HAP-1 (cell line): ENCODE data around the gene IGSF5.

ENCODE experiments used
- DNase-seq, 2 experiments: peaks; one replicate each; pipeline ENCODE4 v3.0.0-alpha.2; 2016 to 2020; ENCODE audit warnings: low spot score in 2 of 2
- H3K27me3 ChIP-seq: fragments of 250-450 bp; sonication (Bioruptor Pico); 2 replicates; pipeline ENCODE4 v1.5.1; 2020; ENCODE audit warnings: low read depth, mild to moderate bottlenecking, moderate library complexity
- H3K36me3 ChIP-seq: fragments of 250-450 bp; sonication (Bioruptor Pico); replicated peaks from 2 replicates; pipeline ENCODE4 v1.5.1; 2020; ENCODE audit warnings: mild to moderate bottlenecking
- H3K4me1 ChIP-seq: fragments of 250-450 bp; sonication (Bioruptor Pico); 2 replicates; pipeline ENCODE4 v1.5.1; 2020; ENCODE audit warnings: mild to moderate bottlenecking
- H3K4me3 ChIP-seq: fragments of 250-450 bp; sonication (Bioruptor Pico); 2 replicates; pipeline ENCODE4 v1.5.1; 2020; ENCODE audit warnings: mild to moderate bottlenecking, moderate library complexity
- H3K9me3 ChIP-seq: fragments of 250-450 bp; sonication (Bioruptor Pico); 2 replicates; pipeline ENCODE4 v1.5.1; 2020; ENCODE audit warnings: mild to moderate bottlenecking, moderate library complexity
- in situ Hi-C: fragments of 300-500 bp; cut with MboI; formaldehyde crosslinking; loops from 3 replicates; pipeline ENCODE4 v1.14.3; 2020; ENCODE audit warnings: low sequenced_read_pairs, inconsistent platforms, mixed read lengths

The IGSF5 gene

GRCh38 chr21:39763272-39763970, 18.4 kb downstream of the IGSF5 start:
- peaks cover 3% of the 10 kb centered on the region; the same call in 1 of the 2 replicates for H3K9me3 ChIP-seq
- no peak overlapping the region for H3K4me3 ChIP-seq
- no peaks in the 10 kb centered on the region for H3K4me1 ChIP-seq
- H3K27me3 ChIP-seq = no peaks in the 10 kb centered on the region
- H3K36me3 ChIP-seq = no peaks in the 10 kb centered on the region
- no peak for DNase-seq
- in situ Hi-C loops = no loop called here

GRCh38 chr21:39774227-39774626, 29.2 kb downstream of the IGSF5 start:
- no peaks in the 10 kb centered on the region for H3K4me1 ChIP-seq
- in situ Hi-C loops = no loop called here
- H3K36me3 ChIP-seq = no peaks in the 10 kb centered on the region
- no peaks in the 10 kb centered on the region for H3K27me3 ChIP-seq
- DNase-seq = no peak
- H3K9me3 ChIP-seq = no peaks in the 10 kb centered on the region; the same call in 1 of the 2 replicates
- H3K4me3 ChIP-seq = no peak overlapping the region

- Histone ChIP-seq H3K36me3 (no peaks in the 10 kb centered on the region), H3K4me1 (no peaks in the 10 kb centered on the region), H3K9me3 (no peaks in the 10 kb centered on the region; the same call in 1 of the 2 replicates), H3K4me3 (no peak overlapping the region), H3K27me3 (no peaks in the 10 kb centered on the region)
- DNase-seq = no peak
- in situ Hi-C loops = no loop called here
These were observed 30.8 kb downstream of the IGSF5 start for GRCh38 chr21:39775816-39776215.

- in situ Hi-C loops = no loop called here
- Histone ChIP-seq H3K4me3 (no peak overlapping the region), H3K4me1 (no peaks in the 10 kb centered on the region), H3K9me3 (no peaks in the 10 kb centered on the region; the same call in 1 of the 2 replicates), H3K27me3 (no peaks in the 10 kb centered on the region), H3K36me3 (no peaks in the 10 kb centered on the region)
- DNase-seq = no peak
These were observed 31.6 kb downstream of the IGSF5 start for GRCh38 chr21:39776589-39776988.

DNA sequence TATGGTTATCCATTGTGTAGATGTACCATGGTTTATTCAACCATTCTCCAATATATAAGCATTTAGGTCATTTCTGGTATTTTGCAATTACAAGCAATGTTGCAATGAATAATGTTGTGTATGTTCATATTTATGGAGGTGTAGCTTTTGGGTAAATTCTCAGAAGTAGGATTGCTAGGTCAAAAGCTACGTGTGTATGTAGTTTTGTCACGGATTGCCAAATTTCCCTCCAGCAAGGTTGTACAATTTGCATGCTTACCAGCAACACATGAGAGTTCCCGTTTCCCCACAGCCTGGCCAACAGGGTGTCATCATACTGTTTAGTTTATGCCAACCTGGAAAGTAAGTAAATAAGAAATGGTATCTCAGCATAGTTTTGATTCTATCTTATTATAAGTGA, 36.3 kb downstream of the IGSF5 start:
- in situ Hi-C loops = no loop called here
- no peaks in the 10 kb centered on the region for H3K4me1 ChIP-seq
- no peaks in the 10 kb centered on the region for H3K27me3 ChIP-seq
- H3K36me3 ChIP-seq = no peaks in the 10 kb centered on the region
- DNase-seq = no peak
- H3K4me3 ChIP-seq = no peak overlapping the region
- no peaks in the 10 kb centered on the region for H3K9me3 ChIP-seq

GRCh38 chr21:39788383-39788782, 43.4 kb downstream of the IGSF5 start:
- H3K36me3 ChIP-seq = no peaks in the 10 kb centered on the region
- no peaks in the 10 kb centered on the region; the same call in 1 of the 2 replicates for H3K9me3 ChIP-seq
- H3K4me1 ChIP-seq = no peaks in the 10 kb centered on the region
- in situ Hi-C loops = no loop called here
- H3K27me3 ChIP-seq = no peaks in the 10 kb centered on the region
- no peak overlapping the region for H3K4me3 ChIP-seq
- DNase-seq = no peak

GRCh38 chr21:39796466-39796865, 51.5 kb downstream of the IGSF5 start:
- H3K4me3 ChIP-seq = no peak overlapping the region
- in situ Hi-C loops = no loop called here
- no peaks in the 10 kb centered on the region for H3K4me1 ChIP-seq
- H3K9me3 ChIP-seq = no peaks in the 10 kb centered on the region
- no peaks in the 10 kb centered on the region for H3K27me3 ChIP-seq
- H3K36me3 ChIP-seq = no peaks in the 10 kb centered on the region
- no peak for DNase-seq

- Histone ChIP-seq H3K27me3 (no peaks in the 10 kb centered on the region), H3K9me3 (no peaks in the 10 kb centered on the region)
- in situ Hi-C loops = no loop called here
These were observed 54.2 kb downstream of the IGSF5 start for GRCh38 chr21:39799178-39799577.

DNA sequence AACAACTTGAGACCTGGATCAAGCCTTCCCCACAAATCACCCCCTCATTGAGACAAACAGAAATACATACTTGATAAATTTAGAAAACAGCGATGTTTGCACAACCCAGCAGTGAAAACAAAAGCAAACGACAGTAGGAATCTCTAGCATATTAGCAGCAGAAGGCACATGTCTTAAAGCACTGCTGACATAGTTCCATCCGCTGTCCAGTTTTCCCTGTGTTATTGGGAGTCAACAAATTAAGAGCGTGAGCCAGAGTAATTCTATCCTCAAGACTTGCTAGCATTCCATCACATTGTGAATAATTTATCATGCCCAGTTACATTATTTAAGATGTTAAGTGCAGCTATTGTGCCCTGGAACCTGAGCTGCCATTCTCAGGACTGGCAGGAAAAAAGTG, 55.3 kb downstream of the IGSF5 start:
- H3K27me3 ChIP-seq = no peaks in the 10 kb centered on the region
- H3K4me3 ChIP-seq = no peak overlapping the region
- in situ Hi-C loops = no loop called here
- no peaks in the 10 kb centered on the region for H3K36me3 ChIP-seq
- no peaks in the 10 kb centered on the region for H3K9me3 ChIP-seq
- no peak for DNase-seq
- no peaks in the 10 kb centered on the region for H3K4me1 ChIP-seq

More at GRCh38 chr21:39799178-39799577, 54.2 kb downstream of the IGSF5 start:
- Histone ChIP-seq H3K36me3 (no peaks in the 10 kb centered on the region), H3K4me1 (no peaks in the 10 kb centered on the region), H3K4me3 (no peak overlapping the region)
- no peak for DNase-seq

DNA sequence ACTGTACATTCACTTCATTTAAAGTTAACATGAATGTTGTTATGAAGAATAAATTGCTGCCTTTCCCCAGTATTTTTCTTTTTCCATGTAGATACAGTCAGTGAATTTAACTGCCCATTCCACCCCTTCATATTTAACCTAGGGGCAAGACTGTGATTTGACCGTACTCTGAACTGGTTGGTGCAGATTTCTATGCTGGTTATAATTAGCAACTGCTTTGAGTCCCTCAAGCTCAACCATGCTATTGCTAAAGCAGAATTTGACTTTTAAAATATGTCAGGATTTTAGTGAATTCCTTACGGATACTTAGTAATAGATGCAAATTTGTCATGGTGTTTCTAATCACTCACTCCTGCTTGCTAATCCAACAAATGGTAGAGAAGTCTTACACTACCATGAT, 57.2 kb downstream of the IGSF5 start:
- Histone ChIP-seq H3K4me1 (no peaks in the 10 kb centered on the region), H3K4me3 (no peak overlapping the region), H3K27me3 (no peaks in the 10 kb centered on the region), H3K9me3 (no peaks in the 10 kb centered on the region), H3K36me3 (no peaks in the 10 kb centered on the region)
- DNase-seq = no peak
- in situ Hi-C loops = no loop called here

GRCh38 chr21:39803393-39803792, 58.4 kb downstream of the IGSF5 start:
- no peak overlapping the region for H3K4me3 ChIP-seq
- no peaks in the 10 kb centered on the region for H3K27me3 ChIP-seq
- no peak for DNase-seq
- H3K9me3 ChIP-seq = no peaks in the 10 kb centered on the region
- H3K4me1 ChIP-seq = no peaks in the 10 kb centered on the region
- in situ Hi-C loops = no loop called here
- no peaks in the 10 kb centered on the region for H3K36me3 ChIP-seq

- H3K27me3 ChIP-seq = no peaks in the 10 kb centered on the region
- H3K36me3 ChIP-seq = no peaks in the 10 kb centered on the region
- H3K4me1 ChIP-seq = no peaks in the 10 kb centered on the region
- no peak for DNase-seq
- in situ Hi-C loops = no loop called here
- H3K4me3 ChIP-seq = no peak overlapping the region
- no peaks in the 10 kb centered on the region for H3K9me3 ChIP-seq
These were observed 59.3 kb downstream of the IGSF5 start for GRCh38 chr21:39804240-39804639.

GRCh38 chr21:39805983-39806382, 61.0 kb downstream of the IGSF5 start:
- in situ Hi-C loops = no loop called here
- no peaks in the 10 kb centered on the region for H3K9me3 ChIP-seq
- H3K27me3 ChIP-seq = no peaks in the 10 kb centered on the region
- no peak for DNase-seq
- H3K36me3 ChIP-seq = no peaks in the 10 kb centered on the region
- H3K4me1 ChIP-seq = no peaks in the 10 kb centered on the region
- no peak overlapping the region for H3K4me3 ChIP-seq

DNA sequence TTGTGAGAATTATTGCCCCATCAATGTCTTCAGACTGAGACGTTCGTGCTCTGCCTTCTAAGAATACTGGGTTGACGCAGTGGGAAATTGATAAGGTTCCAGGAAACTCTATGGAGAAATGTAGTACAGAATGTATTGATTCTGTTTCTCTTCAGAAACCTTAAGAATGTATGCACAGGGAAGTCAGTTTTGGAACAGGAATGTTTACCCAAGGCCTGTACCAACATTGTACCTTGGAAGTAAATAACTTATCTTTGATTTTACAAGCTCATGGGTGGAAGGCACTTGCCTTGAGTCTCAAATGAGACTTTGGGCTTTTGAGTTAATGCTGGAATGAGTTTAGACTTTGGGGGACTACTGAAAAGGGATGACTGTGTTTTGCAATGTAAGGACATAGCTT, 62.8 kb downstream of the IGSF5 start:
- Histone ChIP-seq H3K4me3 (no peak overlapping the region), H3K36me3 (no peaks in the 10 kb centered on the region), H3K27me3 (no peaks in the 10 kb centered on the region), H3K4me1 (no peaks in the 10 kb centered on the region), H3K9me3 (no peaks in the 10 kb centered on the region)
- DNase-seq = no peak
- in situ Hi-C loops = no loop called here

DNA sequence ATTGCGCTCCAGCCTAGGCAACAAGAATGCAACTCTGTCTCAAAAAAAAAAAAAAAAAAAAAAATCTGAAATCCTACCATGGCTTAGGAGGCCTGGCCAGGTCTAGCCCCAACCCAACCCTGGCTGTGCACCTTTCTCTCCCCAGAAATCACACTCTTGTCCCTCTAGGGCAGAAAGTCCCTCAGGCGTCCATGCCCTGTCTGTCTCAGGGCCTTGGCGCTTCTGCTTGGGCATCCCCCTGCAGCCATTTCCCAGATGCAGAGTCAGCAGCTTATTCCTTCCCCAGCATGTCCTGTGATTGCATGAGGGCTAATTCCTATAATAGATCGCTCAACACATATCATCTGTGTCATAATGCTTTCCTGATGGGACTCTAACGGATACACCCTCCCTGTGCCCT, 65.0 kb downstream of the IGSF5 start:
- in situ Hi-C loops = no loop called here
- no peaks in the 10 kb centered on the region for H3K36me3 ChIP-seq
- no peak overlapping the region for H3K4me3 ChIP-seq
- H3K9me3 ChIP-seq = no peaks in the 10 kb centered on the region
- no peaks in the 10 kb centered on the region for H3K4me1 ChIP-seq
- H3K27me3 ChIP-seq = no peaks in the 10 kb centered on the region
- DNase-seq = no peak
